Fibroblast of lung (primary cell): ENCODE results near the gene ZNF277. TPM values are rescaled to one million over a fixed set of nuclear protein-coding genes. Genes with fewer than 3 reads are reported as not detected.
A peak's percentile ranks its signal among the peaks of the same experiment; 100 is the strongest.

Experiments
- DNase-seq, 2 donors: peaks; one replicate each; pipeline versions ENCODE4 v3.0.0 to v3.0.0-alpha.2; 2010; ENCODE audit warnings: low read depth in 2 of 2
- H2AFZ ChIP-seq: 2 replicates; pipeline ENCODE4 v1.5.1; 2012; ENCODE audit warnings: low read length, control low read depth, inconsistent platforms
- H3K27ac ChIP-seq: 2 replicates; pipeline ENCODE4 v1.5.1; 2011; ENCODE audit warnings: low read length, control low read depth; ENCODE audit not compliant: insufficient read depth
- H3K27me3 ChIP-seq: 2 replicates; pipeline ENCODE4 v1.5.1; 2011; ENCODE audit warnings: mild to moderate bottlenecking, low read length; ENCODE audit not compliant: control insufficient read depth, insufficient read depth
- H3K36me3 ChIP-seq: 2 replicates; pipeline ENCODE4 v1.5.1; 2011; ENCODE audit warnings: low read length; ENCODE audit not compliant: control insufficient read depth, insufficient read depth
- H3K4me1 ChIP-seq: 2 replicates; pipeline ENCODE4 v1.5.1; 2011; ENCODE audit warnings: low read length; ENCODE audit not compliant: control insufficient read depth, insufficient read depth; ENCODE audit errors: extremely low read depth
- H3K4me2 ChIP-seq: 2 replicates; pipeline ENCODE4 v1.5.1; 2011; ENCODE audit warnings: low read length, control low read depth; ENCODE audit not compliant: insufficient read depth; ENCODE audit errors: extremely low read depth
- H3K4me3 ChIP-seq, 4 experiments: fragments of 200-600 bp in 1 of 4; sonication (generic) in 1 of 4; replicated peaks in 1 of 4; 2 replicates each; pipeline ENCODE4 v1.5.1; 2011 to 2016; ENCODE audit warnings: low read length in 4 of 4, low read depth in 3 of 4, mild to moderate bottlenecking in 3 of 4, control low read depth in 2 of 4, inconsistent platforms in 1 of 4, mixed read lengths in 1 of 4; ENCODE audit not compliant: insufficient read depth in 1 of 4; ENCODE audit errors: control extremely low read depth in 1 of 4
- H3K79me2 ChIP-seq: 2 replicates; pipeline ENCODE4 v1.5.1; 2012; ENCODE audit warnings: mild to moderate bottlenecking, low read length, inconsistent platforms; ENCODE audit not compliant: control insufficient read depth, insufficient read depth
- H3K9ac ChIP-seq: 2 replicates; pipeline ENCODE4 v1.5.1; 2011; ENCODE audit warnings: mild to moderate bottlenecking, low read length, control low read depth; ENCODE audit not compliant: insufficient read depth
- H3K9me3 ChIP-seq: 2 replicates; pipeline ENCODE4 v1.5.1; 2012; ENCODE audit warnings: low read depth, low read length; ENCODE audit not compliant: control insufficient read depth, insufficient read depth
- H4K20me1 ChIP-seq: 2 replicates; pipeline ENCODE4 v1.5.1; 2011; ENCODE audit warnings: low read length; ENCODE audit not compliant: control insufficient read depth, insufficient read depth; ENCODE audit errors: extremely low read depth
- CTCF ChIP-seq, 2 donors: IDR thresholded peaks in 1 of 2; conservative IDR thresholded peaks in 1 of 2; 1 replicate in 1 of 2; 2 replicates in 1 of 2; pipeline ENCODE4 v1.5.1; 2011 to 2012; ENCODE audit warnings: low read length in 2 of 2, control low read depth in 1 of 2, inconsistent platforms in 1 of 2, low read depth in 1 of 2, mild to moderate bottlenecking in 1 of 2
- EZH2 ChIP-seq: IDR thresholded peaks from 2 replicates; pipeline ENCODE4 v1.5.1; 2012; ENCODE audit warnings: low read length, control low read depth, mild to moderate bottlenecking; ENCODE audit errors: missing control alignments
- polyA plus RNA-seq, 2 donors: library from polyadenylated mRNA; depleted of rRNA in 1 of 2; stranded (reverse) in 1 of 2; unstranded in 1 of 2; fragments of >200 nt; gene quantifications; 2 replicates each; pipeline ENCODE4 v1.2.1, GENCODE V29; 2011 to 2012; ENCODE audit warnings: missing spikeins in 1 of 2
- total RNA-seq: library from RNA; depleted of rRNA; stranded (reverse); fragments of >200 nt; gene quantifications from 2 replicates; pipeline ENCODE4 v1.2.1, GENCODE V29; 2014

ZNF277 gene
- total and polyA plus RNA-seq, 2 donors (not counting 1 experiment from before 2014, with no cell fraction given) = 23.1 to 66.6 TPM

GRCh38 chr7:112288301-112288700 is 81.8 kb downstream of the ZNF277 start:
- H3K27ac ChIP-seq = no peak overlapping the region
- no peak overlapping the region for H3K4me2 ChIP-seq
- no peaks in the 10 kb centered on the region for H3K36me3 ChIP-seq
- no peak overlapping the region for H3K9ac ChIP-seq
- no peaks in the 10 kb centered on the region for H3K79me2 ChIP-seq
- H3K4me3 ChIP-seq = no peak overlapping the region
- H3K27me3 ChIP-seq = no peaks in the 10 kb centered on the region
- H2AFZ ChIP-seq = no peak overlapping the region
- TF ChIP-seq EZH2 = no peak
- TF ChIP-seq CTCF (conservative IDR thresholded peaks at IDR 0.05 in 1 of 2, IDR thresholded peaks at IDR 0.05 in 1 of 2; ENCODE audit: low read depth in 1 of 2, low read length in 2 of 2) = no peak
- no peaks in the 10 kb centered on the region for H3K9me3 ChIP-seq
- H3K4me1 ChIP-seq = no peaks in the 10 kb centered on the region
- H4K20me1 ChIP-seq = no peaks in the 10 kb centered on the region
- DNase-seq = no peak

- H3K4me2 ChIP-seq = no peak overlapping the region
These were observed 83.6 kb downstream of the ZNF277 start for GRCh38 chr7:112290065-112290464.

DNA sequence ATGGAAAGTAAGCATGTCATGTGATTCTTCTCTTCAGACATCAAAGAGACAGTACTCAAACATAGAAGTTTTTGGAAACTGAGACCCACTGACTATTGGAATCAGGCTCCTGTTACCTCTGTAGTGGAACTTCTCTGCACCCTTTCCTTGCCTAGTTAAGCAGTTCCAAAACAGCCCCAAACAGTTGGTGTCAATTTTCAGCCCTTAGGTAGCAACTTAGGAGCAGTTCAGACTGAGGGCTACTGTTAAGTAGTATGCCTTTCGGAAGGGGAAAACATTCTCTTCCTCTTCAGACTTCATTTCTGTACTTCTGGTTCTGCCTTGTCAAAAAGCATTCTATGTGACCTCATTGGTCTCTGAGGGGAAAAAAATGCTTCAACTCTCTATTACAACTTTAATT is 85.7 kb downstream of the ZNF277 start:
- no peaks in the 10 kb centered on the region for H3K27me3 ChIP-seq
- H4K20me1 ChIP-seq = no peaks in the 10 kb centered on the region
- DNase-seq = no peak
- no peak overlapping the region for H3K4me3 ChIP-seq
- no peaks in the 10 kb centered on the region for H3K9me3 ChIP-seq
- no peak overlapping the region for H3K27ac ChIP-seq
- H3K36me3 ChIP-seq = no peaks in the 10 kb centered on the region
- no peak for TF ChIP-seq CTCF (conservative IDR thresholded peaks at IDR 0.05 in 1 of 2, IDR thresholded peaks at IDR 0.05 in 1 of 2; ENCODE audit: low read depth in 1 of 2, low read length in 2 of 2)
- no peak for TF ChIP-seq EZH2
- no peaks in the 10 kb centered on the region for H3K4me1 ChIP-seq
- no peaks in the 10 kb centered on the region for H3K79me2 ChIP-seq
- H3K4me2 ChIP-seq = no peak overlapping the region
- no peak overlapping the region for H3K9ac ChIP-seq
- no peak overlapping the region for H2AFZ ChIP-seq

More at GRCh38 chr7:112290065-112290464, 83.6 kb downstream of the ZNF277 start:
- no peaks in the 10 kb centered on the region for H3K79me2 ChIP-seq
- H3K9ac ChIP-seq = no peak overlapping the region
- H3K4me1 ChIP-seq = no peaks in the 10 kb centered on the region
- no peak for TF ChIP-seq CTCF (conservative IDR thresholded peaks at IDR 0.05 in 1 of 2, IDR thresholded peaks at IDR 0.05 in 1 of 2; ENCODE audit: low read depth in 1 of 2, low read length in 2 of 2)
- no peak for TF ChIP-seq EZH2
- no peaks in the 10 kb centered on the region for H3K27me3 ChIP-seq
- no peaks in the 10 kb centered on the region for H4K20me1 ChIP-seq
- no peaks in the 10 kb centered on the region for H3K36me3 ChIP-seq
- H3K4me3 ChIP-seq = no peak overlapping the region
- peak; percentile 2 to 77 for DNase-seq
- no peak overlapping the region for H2AFZ ChIP-seq
- no peak overlapping the region for H3K27ac ChIP-seq
- no peaks in the 10 kb centered on the region for H3K9me3 ChIP-seq
